Measurements from ENCODE around the gene DIO1.
A peak's percentile ranks its signal among the peaks of the same experiment; 100 is the strongest.

DIO1 gene

DNA sequence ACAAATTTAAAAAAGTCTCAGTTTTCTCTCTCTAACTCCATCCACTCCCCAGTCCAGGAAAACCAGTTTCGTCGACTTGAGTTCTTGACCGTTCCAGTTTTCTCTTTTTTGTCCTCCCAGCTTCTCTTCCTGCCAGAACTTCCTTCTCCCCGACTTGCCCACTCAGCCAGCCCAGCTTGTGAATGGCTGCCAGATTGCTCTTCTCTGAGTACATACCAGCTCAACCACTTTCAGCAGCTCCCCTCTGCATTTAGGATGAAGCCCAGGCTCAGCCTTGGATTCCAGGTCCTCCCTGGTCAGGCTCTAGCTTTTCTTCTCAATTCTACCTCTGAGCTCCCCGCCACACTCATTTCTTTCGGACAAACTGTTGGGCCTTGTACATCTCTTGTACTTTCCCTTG, 1.4 kb downstream of the DIO1 start:
- no peak for DNase-seq

DNA sequence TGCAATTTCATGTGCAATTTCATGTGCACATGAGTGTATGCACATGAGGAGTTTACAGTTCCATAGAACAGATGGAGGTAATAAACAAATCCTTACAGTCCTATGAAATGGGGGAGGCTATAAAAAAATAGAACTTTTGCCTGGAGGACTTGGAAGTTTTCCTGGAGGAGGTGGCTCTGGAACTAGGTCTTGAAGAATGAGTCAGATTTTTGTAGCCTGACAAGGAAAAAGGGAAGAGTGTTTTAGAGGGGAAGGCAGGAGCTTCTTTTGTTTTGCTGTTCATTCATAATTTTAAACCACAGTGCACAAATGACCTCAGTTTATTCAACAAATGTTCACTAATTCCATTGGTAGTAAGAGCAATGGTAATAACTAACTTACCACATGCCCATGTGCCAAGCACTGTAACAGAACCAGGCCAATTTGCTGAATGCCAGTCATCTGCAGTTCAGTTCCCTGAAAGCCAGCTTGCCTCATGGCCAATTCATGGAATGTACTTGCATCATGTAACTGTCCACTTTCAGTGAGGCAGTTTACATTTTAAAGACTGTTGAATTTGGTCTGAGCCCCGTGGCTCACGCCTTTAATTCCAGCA, 2.7 kb downstream of the DIO1 start:
- no peak for DNase-seq

DNA sequence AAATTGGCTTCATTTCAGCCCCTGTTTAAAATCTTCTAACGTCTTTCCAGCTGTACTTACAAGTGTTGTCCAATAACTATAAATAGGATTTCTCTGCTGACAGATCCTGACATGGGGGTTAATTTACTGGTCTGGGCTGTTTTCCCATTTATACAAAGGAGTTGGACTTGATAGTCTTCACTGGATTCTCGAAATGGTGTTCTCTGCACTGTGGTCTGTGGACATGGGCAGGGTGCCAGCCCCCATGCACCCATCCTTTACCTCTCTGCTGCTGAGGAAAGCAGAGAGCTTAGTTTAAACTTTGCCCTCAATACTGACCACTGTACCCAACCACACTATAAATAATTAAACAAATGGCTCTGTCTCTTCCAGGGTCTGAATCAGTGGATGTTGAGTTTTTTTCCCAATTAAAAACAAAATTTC, 5.2 kb downstream of the DIO1 start:
- DNase-seq, result no peak

DNA sequence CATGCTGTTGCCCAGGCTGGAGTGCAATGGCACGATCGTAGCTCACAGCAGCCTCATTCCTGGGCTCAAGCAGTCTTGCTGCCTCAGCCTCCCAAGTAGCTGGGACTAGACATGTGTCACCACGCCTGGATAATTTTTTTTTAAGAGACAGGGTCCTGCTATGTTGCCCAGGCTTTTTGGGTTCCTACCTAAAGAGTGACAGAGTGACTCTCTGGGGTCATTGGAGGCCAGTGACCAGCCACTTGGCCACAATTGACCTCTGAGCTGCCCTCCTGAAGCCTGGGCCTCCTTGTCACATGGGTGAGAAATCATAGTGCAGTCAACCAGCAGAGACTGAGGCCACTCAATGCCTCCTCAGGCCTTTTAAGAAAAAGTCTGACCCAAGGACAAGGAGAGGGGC, 5.7 kb downstream of the DIO1 start:
- DNase-seq, result no peak

DNA sequence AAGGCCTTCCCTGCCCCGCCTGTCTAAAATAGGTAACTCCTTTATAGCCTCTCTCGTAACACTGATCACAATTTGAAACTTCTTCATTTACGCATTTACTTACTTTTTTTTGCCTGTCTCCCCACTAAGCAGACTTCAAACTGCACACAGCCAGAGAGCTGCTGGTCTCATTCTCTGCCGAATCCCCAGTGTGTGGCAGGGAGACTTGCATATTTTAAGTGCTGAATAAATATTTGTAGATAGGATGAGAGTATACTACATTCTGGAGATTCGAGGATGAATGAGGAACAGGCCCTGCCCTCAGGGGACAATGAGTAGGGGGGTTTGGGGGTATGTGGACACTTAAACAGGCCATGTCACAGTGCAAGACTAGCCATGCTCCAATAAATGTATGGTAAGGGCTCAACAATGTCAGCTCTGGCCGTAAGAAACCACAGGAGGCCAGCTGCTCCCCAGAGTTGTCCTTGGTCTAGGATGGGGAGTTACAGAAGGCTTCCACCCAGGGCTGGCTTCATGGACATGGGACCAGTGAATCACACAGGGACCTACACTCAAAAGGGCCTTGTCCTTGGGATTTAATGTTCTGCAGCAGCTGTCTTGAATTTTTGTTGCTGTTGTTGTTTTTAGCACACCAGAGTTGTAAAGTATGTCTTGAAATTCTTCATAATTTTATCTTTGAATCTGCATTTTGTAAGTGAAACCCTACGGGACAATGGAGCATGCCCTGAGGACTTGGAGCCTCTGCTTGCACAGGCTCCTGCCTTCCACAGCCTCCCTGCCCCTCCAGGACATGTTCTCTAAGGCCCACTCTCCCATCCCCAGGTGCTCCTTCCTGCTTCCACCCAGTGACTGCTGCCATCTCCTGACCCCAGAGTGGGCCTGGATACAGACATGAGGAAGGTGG, 8.5 kb downstream of the DIO1 start:
- DNase-seq, result no peak

DNA sequence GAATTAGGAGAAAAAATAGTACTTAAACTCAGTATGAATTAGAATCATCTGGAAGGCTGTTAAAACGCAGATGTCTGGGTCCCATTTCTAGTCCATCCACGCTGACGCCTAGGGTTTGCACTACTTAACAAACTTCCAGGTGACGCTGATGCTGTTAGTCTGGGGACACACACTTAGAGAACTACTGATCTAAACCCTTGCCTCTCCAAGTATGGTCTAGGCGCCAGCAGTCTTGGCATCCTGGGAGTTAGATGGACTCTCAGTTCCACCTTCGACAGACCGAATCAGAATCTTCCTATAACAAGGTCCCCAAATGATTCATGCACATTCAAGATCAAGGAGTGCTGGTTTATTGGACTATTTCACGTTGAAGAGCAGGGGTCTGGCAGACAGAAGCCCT, 11.5 kb downstream of the DIO1 start:
- no peak for DNase-seq

DNA sequence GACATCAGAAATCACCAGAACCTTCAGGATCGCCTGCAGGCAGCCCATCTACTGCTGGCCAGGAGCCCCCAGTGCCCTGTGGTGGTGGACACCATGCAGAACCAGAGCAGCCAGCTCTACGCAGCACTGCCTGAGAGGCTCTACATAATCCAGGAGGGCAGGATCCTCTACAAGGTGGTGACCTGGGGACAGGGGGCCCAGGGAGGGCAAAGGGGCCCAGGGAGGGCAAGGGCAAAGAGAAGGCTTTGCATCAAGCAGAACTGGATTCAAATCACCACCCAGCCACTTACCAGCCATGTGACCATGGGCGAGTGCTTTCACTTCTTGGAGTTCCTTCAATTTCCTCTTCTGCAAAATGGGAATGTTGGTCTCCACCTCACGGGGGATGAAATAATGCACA, 12.1 kb downstream of the DIO1 start:
- no peak for DNase-seq

DNA sequence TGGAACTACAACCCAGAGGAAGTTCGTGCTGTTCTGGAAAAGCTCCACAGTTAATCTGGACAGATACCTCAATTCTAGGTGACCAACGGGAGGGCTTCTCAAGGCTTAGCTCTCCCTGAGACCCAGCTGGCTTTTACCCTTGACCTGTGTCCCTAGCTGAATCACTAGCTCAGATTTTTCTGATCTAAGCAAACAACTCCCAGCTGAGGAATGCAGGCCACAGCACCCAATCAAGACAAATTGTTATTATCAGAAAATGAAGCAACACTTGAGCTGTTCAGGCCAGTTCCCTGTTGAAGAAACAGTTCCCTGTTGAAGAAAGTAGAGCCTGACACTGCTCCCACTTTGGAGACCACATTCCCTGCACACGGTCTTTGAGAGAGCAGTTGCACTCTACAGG, 16.0 kb downstream of the DIO1 start:
- DNase-seq, result no peak

DNA sequence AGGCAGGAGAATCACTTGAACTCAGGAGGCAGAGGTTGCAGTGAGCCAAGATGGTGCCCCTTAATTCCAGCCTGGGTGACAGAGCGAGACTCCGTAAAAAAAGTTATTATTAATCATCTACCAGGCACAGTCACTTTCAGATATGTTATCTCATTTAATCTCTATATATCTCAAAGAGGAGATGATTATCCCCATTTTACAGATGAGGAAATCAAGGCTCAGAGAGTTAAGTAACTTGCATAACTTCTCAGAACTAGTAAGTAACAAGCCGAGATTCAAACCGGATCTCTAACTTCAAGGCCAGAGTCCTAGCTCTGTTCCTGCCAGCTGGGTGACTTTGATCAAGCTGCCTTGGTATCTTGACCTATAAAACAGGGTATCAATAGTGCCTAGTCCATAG, 17.5 kb downstream of the DIO1 start:
- DNase-seq, result no peak

DNA sequence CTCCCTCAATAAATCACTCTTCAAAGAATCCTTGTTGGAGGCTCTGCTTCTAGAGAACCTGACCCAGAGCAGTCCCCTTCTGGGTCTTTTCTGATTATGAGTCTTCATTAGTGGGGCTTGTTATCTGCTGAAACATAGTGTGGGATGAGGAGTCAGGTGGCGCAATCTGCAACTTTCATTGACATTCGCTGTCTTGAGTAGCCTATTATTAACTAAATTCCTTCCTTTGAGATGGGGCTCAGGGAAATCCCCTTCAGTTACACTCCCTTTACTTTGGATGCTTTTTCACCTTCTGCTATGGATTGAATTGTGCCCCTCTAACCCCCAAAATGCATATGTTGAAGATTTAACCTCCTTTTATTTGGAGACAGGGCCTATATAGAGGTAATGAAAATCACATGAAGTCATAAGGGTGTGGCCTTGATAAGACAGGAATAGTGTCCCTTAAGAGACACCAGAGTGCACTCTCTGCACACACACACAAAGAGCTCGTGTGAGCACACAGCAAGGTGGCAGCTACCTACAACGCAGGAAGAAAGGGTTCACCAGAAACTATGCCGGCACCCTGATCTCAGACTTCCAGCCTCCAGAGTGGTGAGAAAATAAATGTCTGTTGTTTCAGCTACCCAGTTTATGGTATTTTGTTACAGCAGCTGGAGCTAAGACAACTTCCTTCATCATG, 19.5 kb downstream of the DIO1 start:
- peak in 1 of 5 experiments; percentile 16 for DNase-seq

DNA sequence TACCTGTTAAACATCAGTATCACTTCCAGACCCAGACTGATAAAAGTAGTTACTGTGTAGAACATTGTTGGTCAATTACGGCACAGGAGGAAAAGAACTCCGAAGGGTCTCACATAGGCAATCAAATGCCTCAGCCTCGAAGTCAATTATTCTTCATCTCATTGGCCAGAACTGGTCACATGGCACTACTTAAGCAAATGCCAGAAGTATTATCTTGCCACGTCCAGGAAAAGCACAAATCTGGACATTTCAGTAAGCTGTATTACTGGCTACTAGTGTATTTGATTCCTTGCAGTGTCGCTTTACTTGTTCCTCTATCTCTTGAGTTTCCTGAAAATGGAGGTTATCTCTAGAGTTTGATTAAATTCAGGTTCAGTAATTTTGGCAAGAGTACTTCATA, 24.4 kb downstream of the DIO1 start:
- no peak for DNase-seq

DNA sequence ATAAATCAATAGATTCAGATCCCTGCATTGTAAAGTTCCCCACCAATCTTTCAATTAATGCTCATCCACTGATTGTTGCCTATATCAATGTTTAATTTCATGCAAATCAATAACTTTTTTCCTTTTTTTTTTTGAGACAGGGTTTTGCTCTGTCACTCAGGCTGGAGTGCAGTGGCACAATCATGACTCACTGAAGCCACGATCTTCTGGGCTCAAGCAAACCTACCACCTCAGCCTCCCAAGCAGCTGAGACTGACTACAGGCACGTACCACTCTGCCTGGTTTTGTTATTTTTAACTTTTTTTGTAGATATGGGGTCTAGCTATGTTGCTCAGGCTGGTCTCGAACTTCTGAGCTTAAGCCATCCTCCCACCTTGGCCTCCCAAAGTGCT, 25.7 kb downstream of the DIO1 start:
- peak in 1 of 5 experiments; percentile 56 for DNase-seq

DNA sequence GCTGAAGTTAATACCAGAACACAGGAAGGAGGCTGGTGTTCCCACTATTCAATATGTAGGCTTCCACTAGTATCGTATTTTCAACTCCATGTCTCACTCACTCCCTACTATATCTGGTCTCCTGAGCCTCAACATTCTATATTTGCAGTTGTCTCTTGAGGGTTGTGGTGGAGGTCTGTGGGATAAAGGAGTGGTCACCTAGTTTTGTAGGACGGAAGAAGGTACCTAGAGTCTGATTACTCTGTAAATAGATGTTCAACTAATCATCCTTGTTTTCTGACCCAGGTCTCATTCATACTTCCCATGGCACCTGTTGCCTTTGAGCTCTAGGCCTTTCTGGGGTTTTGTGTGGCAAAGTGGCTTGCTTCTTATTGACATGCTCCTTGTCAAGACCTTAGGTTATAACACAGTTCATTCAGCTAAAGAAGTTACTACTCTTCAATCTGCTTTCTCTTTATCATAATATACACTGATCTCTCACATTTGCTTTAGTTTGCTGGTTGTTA, 33.4 kb downstream of the DIO1 start:
- no peak for DNase-seq

DNA sequence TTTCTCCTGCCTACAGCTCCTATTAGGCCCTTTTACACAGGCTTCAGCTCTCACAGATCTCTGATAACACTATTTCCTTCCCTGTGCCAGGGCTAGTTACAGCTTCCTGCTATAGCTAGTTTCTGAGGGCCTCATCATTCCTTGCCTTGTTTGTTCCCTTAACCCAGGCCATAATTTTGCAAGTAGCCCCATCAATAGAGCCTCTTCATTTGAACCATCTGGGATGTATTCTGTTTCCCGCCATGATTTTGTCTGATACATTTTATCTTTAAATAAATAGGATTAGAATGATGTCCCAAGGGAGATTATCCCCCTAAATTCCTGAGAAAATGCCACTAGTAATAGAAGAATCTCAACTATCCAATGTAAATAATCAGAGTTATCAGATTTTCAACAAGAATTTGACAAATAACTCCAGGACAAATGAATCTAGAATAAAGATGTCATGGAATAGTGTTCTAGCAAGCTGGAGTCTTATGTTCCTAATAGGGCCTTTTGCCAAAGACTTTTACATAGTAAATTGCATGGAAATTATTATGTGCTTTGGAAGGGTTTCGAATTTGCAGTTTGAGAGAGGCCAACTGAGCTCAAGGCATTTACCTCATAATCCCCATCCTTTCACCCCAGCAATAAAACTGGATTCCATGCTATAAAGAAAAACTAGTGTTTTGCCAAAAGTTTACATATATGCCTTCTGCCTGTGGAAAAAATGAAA, 35.4 kb downstream of the DIO1 start:
- no peak for DNase-seq

DNA sequence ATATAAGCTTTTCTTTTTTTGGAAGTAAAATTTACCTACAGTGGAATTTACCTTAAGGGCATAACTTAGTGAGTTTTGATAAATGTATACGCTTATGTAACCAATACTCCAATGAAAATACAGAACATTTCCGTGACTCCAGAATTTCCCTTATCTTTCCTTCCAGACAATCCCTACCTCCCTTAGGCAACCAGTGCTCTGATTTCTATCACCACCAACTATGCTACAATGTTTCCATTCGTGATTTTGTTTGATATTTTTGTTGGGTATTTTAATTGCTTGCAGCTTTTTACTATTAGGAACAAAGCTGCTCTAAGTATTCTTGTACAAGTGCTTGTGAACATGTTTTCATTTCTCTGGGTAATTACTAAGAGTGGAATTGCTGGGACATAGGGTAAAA, 36.9 kb downstream of the DIO1 start:
- no peak for DNase-seq

DNA sequence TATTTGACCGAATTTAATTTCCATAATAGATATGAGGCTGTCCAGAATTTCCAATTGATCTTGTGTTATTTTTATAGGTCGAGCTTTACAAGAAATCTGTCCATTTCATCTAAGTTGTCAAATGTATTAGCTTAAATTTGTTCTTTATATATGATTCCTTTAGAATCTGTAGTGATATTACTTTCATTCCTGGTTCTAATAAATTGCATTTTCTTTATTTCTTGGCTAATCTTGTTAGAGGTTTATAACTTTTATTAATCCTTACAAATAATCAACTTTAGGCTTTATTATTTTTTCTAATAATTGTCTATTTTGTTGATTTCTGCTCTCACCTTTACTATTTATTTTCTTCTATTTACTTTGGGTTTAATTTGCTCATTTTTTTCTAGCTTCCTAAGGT, 37.5 kb downstream of the DIO1 start:
- no peak for DNase-seq

DNA sequence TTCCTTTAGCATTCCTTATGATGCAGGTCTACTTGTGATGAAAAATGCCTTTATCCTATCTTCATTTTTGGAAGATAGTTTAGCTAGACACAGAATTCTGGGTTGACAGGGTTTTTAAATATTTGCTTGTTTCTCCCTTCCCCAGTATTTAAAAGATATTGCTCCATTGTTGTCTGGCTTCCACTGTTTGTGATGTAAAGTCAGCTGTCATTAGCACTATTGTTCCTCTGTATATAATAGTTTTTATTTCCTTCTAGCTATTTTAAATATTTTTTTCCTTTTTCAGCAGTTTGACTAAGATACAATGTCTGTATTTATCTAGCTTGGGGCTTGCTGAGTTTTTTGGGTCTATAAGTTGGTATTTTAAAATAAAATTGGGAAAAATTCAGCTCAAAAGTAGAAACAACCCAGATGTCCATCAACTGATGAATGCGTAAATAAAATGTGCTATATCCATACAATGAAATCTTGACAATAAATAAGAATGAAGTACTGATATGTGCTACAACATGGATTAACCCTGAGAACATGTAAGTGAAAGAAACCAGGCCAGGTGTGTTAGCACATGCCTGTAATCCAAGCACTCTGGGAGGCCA, 40.3 kb downstream of the DIO1 start:
- peak in 1 of 5 experiments; percentile 34 for DNase-seq

DNA sequence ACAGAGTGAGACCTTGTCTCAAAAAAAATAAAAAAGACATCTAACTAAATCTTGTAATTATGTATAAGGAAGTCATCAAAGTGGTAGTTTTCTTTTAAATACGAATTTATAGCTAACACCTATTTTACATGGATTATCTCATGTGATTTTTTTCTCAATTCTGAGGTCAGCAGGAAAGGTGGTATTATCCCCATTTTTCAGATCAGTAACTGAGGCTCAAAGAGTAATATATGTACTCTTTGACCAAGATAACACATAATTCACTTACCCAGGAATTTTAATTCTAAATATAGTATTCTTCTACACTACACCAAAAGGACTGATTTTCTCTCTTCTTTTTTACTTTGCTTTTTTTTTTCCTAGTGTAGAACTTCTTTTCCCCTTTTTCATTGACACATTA, 42.4 kb downstream of the DIO1 start:
- DNase-seq, result no peak

DNA sequence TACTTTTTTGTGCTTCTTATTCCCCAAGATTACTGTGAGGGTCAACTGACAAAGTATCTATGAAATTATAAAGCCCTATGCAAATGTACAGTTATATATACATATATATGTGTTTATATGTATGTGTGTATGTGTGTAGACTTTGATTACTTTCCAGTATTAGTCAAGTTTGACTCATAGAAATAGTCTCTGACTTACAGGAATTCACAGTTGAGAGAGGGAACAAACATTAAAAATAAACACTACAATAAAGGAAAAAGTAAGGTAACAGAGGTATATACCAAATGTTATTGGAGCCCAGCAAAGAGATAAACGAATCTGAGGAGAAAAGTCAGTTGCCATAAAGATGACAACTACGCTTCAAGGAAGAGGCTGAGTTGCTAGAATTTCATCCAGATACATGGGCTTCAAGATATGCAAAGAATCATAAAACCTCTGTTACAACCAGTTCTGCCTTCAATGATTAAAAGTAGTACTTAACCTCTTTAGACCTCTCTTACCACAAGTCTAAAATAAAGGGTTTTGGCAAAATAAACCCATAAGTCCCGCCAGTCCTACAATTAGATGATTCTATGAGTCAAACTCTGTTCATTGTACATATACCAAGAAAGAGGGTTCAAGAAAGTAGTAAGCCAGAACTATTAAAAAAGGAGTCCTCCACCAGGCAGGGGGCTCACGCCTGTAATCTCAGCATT, 44.3 kb downstream of the DIO1 start:
- no peak for DNase-seq

DNA sequence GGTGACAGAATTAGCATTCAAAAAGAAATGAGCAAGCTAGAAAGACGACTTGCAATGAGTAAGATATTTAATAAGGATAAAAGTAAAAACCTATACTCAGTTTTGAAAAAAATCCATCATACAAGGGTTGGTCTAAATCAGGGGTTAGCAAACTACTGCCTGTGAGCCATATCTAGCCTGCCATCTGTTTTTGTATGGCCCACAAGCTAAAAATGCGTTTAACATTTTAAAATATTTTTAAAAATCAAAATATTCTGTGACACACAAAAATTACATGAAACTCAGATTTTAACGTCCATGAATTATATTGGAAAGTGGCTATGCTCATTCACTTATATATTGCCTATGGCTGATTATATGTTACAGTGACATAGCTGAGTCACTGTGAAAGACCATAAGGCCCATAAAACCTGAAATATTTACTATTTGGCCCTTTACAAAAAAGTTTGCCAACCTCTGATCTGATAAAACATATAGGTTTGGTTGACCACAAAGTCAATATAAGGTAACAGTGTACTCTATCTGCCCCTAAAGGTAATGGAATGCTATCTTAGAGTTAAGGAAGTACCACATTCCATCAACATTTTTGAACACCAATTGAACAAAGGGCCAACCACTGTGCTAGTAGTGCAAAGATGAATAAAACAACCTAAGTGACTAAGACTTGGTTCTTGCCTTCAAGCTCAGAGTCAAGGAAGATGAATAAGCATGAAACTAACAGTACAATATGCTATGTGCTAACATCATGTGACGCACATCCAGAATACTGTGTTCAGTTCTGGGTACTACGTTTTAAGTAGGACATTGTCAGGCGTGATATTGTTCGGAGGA, 48.4 kb downstream of the DIO1 start:
- peak in 1 of 5 experiments; percentile 54 for DNase-seq

DNA sequence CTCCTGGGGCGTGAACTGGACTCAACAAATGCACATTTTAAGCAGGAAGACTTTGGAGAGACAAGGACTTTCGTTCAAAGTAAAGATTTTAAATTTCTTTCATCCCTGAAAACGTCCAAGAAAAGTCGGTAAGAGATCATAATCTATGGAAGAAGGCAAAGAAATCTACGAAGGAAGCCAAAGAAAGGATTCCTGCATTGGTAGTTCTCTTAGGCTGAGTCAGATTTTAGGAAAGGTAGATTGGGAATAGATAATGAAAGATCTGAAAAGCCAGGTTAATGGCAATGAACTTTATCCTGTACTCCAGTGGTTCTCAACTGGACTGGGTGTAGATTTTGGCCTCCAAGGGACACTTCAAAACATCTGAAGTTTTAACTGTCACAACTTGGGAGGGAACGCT, 49.1 kb downstream of the DIO1 start:
- DNase-seq, result no peak

All from T-helper 2 cell (primary cell).